Vagina (tissue), 2 donors: Measurements from ENCODE around the gene TMEM135. TPM values are rescaled to one million over a fixed set of nuclear protein-coding genes. Genes with fewer than 3 reads are reported as not detected.

Experiments used
- DNase-seq, 2 donors: peaks; one replicate each; pipeline ENCODE4 v3.0.0-alpha.2; 2017; ENCODE audit errors: extremely low spot score in 2 of 2
- H3K27ac ChIP-seq: fragments of 200-600 bp; sonication (generic); one replicate; pipeline ENCODE4 v1.5.1; 2019
- H3K27me3 ChIP-seq: fragments of 200-600 bp; sonication (generic); one replicate; pipeline ENCODE4 v1.5.1; 2019
- H3K36me3 ChIP-seq, 2 donors: fragments of 200-600 bp; sonication (generic); one replicate each; pipeline ENCODE4 v1.5.1; 2017 to 2019
- H3K4me1 ChIP-seq: fragments of 200-600 bp; sonication (generic); one replicate; pipeline ENCODE4 v1.5.1; 2019
- H3K4me3 ChIP-seq, 2 donors: fragments of 200-600 bp; sonication (generic); 1 replicate in 1 of 2; 2 replicates in 1 of 2; pipeline ENCODE4 v1.5.1; 2016 to 2019
- H3K9me3 ChIP-seq: fragments of 200-600 bp; sonication (generic); one replicate; pipeline ENCODE4 v1.5.1; 2019
- POLR2A ChIP-seq, 2 donors: fragments of 450-650 bp; IDR thresholded peaks; one replicate each; pipeline ENCODE4 v1.6.1; 2017; ENCODE audit warnings: antibody characterized with exemption in 2 of 2, mild to moderate bottlenecking in 2 of 2, moderate library complexity in 2 of 2
- POLR2AphosphoS5 ChIP-seq, 2 donors: sonication (generic); formaldehyde crosslinking; IDR thresholded peaks; one replicate each; pipeline ENCODE4 v1.9.0; 2017; ENCODE audit warnings: antibody characterized with exemption in 2 of 2, mild to moderate bottlenecking in 2 of 2, low read depth in 1 of 2; ENCODE audit not compliant: insufficient read depth in 1 of 2
- intact Hi-C: fragments of 100-400 bp; cut with DNase I; formaldehyde crosslinking; loops from one replicate; pipeline ENCODE4 v1.15.1; 2023
- total RNA-seq: library from RNA; depleted of rRNA; stranded (reverse); fragments of >200 nt; gene quantifications from one replicate; pipeline ENCODE4 v1.2.3, GENCODE V29; 2016
- TF ChIP-seq, protein P1 (sequence below), 3 experiments: fragments of 450-650 bp in 2 of 3; fragments of 200-600 bp in 1 of 3; sonication (generic) in 1 of 3; IDR thresholded peaks; one replicate each; pipeline ENCODE4 v1.5.1; 2017 to 2019; ENCODE audit warnings: antibody characterized with exemption in 3 of 3, mild to moderate bottlenecking in 2 of 3, moderate library complexity in 2 of 3

Gene TMEM135
- total RNA-seq, 1 donor from 2014 or later = 17.2 TPM

DNA sequence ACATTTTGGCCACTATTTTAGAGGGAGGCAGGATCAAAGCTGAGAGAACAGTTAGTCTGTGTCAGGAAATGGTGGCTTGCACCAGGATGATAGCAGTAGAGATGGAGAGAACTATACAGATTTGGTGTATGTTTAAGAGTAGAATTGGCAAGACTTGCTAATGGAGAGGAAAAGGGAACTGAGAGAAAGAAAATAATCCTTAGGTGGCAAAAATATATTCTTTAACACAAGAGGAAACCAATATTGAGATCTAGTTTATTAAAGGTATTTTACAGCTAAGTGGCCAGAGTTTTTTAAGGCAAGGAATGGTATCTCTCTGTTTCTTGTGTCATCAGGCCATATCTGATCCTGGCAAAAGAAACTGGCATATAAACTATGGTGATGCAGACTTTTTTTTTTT is 278.8 kb downstream of the TMEM135 start:
- Histone ChIP-seq H3K36me3 (peaks cover 0 to under 1% of the 10 kb centered on the region in 2 donors), H3K4me3 (no peak overlapping the region), H3K4me1 (no peaks in the 10 kb centered on the region), H3K27ac (no peak overlapping the region), H3K27me3 (no peaks in the 10 kb centered on the region), H3K9me3 (no peaks in the 10 kb centered on the region)
- TF ChIP-seq POLR2AphosphoS5 (IDR thresholded peaks at IDR 0.05; ENCODE audit: insufficient read depth in 1 of 2, low read depth in 1 of 2) = no peak
- TF ChIP-seq POLR2A (IDR thresholded peaks at IDR 0.05) = no peak
- TF ChIP-seq, protein P1, sequence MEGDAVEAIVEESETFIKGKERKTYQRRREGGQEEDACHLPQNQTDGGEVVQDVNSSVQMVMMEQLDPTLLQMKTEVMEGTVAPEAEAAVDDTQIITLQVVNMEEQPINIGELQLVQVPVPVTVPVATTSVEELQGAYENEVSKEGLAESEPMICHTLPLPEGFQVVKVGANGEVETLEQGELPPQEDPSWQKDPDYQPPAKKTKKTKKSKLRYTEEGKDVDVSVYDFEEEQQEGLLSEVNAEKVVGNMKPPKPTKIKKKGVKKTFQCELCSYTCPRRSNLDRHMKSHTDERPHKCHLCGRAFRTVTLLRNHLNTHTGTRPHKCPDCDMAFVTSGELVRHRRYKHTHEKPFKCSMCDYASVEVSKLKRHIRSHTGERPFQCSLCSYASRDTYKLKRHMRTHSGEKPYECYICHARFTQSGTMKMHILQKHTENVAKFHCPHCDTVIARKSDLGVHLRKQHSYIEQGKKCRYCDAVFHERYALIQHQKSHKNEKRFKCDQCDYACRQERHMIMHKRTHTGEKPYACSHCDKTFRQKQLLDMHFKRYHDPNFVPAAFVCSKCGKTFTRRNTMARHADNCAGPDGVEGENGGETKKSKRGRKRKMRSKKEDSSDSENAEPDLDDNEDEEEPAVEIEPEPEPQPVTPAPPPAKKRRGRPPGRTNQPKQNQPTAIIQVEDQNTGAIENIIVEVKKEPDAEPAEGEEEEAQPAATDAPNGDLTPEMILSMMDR (IDR thresholded peaks at IDR 0.05) = no peak
- DNase-seq = no peak
- intact Hi-C loops = no loop called here

DNA sequence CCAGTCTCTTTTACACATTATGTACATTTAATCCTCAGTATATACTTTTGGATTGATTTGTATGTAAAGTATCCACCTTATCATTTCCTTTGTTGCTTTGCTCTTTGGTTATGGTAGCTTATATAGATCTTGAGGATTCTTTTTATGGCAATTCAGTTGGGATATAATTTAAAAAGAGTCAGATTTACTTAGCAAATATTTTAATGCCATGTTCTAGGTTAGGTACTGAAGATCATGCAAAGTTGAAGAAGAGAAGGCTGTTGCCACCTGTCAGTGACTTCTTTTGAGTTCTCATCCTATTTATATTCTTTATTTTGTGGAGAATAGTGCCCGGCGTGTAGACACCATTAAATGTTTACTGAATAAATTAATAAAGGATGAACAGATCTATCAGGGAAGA is 279.7 kb downstream of the TMEM135 start:
- H3K9me3 ChIP-seq = no peaks in the 10 kb centered on the region
- no peak for DNase-seq
- peaks cover 0 to 6% of the 10 kb centered on the region in 2 donors for H3K36me3 ChIP-seq
- H3K4me1 ChIP-seq = no peaks in the 10 kb centered on the region
- H3K27ac ChIP-seq = no peak overlapping the region
- H3K27me3 ChIP-seq = no peaks in the 10 kb centered on the region
- intact Hi-C loops = no loop called here
- TF ChIP-seq POLR2A (IDR thresholded peaks at IDR 0.05) (no peak), POLR2AphosphoS5 (IDR thresholded peaks at IDR 0.05; ENCODE audit: insufficient read depth in 1 of 2, low read depth in 1 of 2) (no peak)
- TF ChIP-seq, protein P1 (IDR thresholded peaks at IDR 0.05) = no peak
- no peak overlapping the region for H3K4me3 ChIP-seq

DNA sequence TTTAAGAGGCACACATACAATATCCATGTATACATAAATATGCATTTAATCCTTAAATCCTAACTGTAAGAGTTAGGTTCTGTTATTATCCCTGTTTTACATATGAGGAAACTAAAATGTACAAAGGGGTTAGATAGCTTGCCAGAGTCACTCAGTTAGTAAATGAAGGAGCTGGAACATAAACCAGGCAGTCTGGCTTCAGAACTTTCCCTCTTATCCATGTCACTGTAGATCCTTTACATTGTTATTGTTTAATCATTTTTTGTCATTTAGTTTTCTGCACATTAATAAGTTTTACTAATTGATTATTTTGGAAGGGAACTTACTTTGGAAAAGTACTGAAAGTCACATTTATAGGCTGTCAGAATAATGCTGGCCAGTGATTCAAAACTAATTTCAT is 282.4 kb downstream of the TMEM135 start:
- Histone ChIP-seq H3K4me3 (no peak overlapping the region), H3K36me3 (peaks cover 0 to 6% of the 10 kb centered on the region in 2 donors), H3K27ac (no peak overlapping the region), H3K4me1 (no peaks in the 10 kb centered on the region), H3K27me3 (no peaks in the 10 kb centered on the region), H3K9me3 (no peaks in the 10 kb centered on the region)
- no peak for DNase-seq
- intact Hi-C loops = no loop called here
- TF ChIP-seq, protein P1 (IDR thresholded peaks at IDR 0.05) = no peak
- TF ChIP-seq POLR2A (IDR thresholded peaks at IDR 0.05) (no peak), POLR2AphosphoS5 (IDR thresholded peaks at IDR 0.05; ENCODE audit: insufficient read depth in 1 of 2, low read depth in 1 of 2) (no peak)

DNA sequence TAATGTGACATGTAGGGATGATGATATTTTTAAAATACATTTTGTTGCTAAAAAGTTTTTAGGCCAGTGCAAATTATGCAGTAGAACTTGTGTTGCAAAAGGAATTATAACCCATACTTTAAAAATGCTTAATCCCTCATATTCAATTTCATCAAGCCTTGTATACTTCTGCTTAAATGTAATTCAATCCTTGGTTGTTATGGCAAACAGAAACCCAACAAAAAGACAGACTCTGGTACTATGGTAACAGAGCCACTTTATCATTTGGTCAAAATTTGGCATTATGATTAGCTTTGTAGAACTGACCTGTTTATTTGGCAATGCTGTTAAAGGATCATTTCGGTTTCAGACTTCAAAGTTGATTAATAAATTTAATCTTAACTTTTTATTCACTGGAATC is 284.8 kb downstream of the TMEM135 start:
- intact Hi-C loops = no loop called here
- no peak overlapping the region for H3K27ac ChIP-seq
- no peak overlapping the region for H3K4me3 ChIP-seq
- H3K4me1 ChIP-seq = no peaks in the 10 kb centered on the region
- H3K27me3 ChIP-seq = no peaks in the 10 kb centered on the region
- H3K36me3 ChIP-seq = peaks cover 0 to 6% of the 10 kb centered on the region in 2 donors
- no peaks in the 10 kb centered on the region for H3K9me3 ChIP-seq
- no peak for DNase-seq
- TF ChIP-seq POLR2AphosphoS5 (IDR thresholded peaks at IDR 0.05; ENCODE audit: insufficient read depth in 1 of 2, low read depth in 1 of 2) (no peak), POLR2A (IDR thresholded peaks at IDR 0.05) (no peak)
- TF ChIP-seq, protein P1 (IDR thresholded peaks at IDR 0.05) = no peak

DNA sequence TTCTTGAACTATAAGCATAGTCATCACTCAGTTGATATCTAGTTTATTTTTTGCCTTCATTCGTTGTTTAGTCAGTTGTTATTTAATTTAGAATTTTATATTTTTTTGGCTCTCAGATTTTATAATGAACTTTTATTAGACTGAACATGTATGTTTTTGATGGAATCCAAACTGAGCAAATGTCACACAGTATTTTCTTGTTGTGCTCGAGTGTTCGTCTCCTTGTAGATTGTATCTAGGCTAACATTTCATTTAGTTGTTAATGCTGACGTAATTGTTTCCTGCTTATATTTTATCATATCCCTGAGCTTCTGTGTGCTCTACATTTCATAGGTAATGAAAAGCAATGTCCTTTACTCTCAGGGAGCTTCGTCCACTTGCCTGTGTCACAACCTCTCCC is 286.2 kb downstream of the TMEM135 start:
- Histone ChIP-seq H3K27me3 (no peaks in the 10 kb centered on the region), H3K27ac (no peak overlapping the region), H3K4me1 (no peaks in the 10 kb centered on the region), H3K9me3 (no peaks in the 10 kb centered on the region), H3K36me3 (peaks cover 0 to 6% of the 10 kb centered on the region in 2 donors), H3K4me3 (no peak overlapping the region)
- intact Hi-C loops = no loop called here
- no peak for DNase-seq
- TF ChIP-seq POLR2AphosphoS5 (IDR thresholded peaks at IDR 0.05; ENCODE audit: insufficient read depth in 1 of 2, low read depth in 1 of 2) (no peak), POLR2A (IDR thresholded peaks at IDR 0.05) (no peak)
- TF ChIP-seq, protein P1 (IDR thresholded peaks at IDR 0.05) = no peak
